HepG2 (cell line): Measurements from ENCODE around the gene DUSP9. TPM values are rescaled to one million over a fixed set of nuclear protein-coding genes. Genes with fewer than 3 reads are reported as not detected.

Source experiments
- ATM ChIP-seq: fragments of 450-650 bp; IDR thresholded peaks from 2 replicates; pipeline ENCODE4 v1.7.1; 2017; ENCODE audit warnings: mild to moderate bottlenecking, borderline replicate concordance
- CHCHD3 ChIP-seq: sonication (generic); formaldehyde crosslinking; IDR thresholded peaks from 2 replicates; pipeline ENCODE4 v1.8.0; 2022; ENCODE audit warnings: mild to moderate bottlenecking, missing genetic modification reagents, moderate library complexity
- ETS1 ChIP-seq: sonication (generic); formaldehyde crosslinking; IDR thresholded peaks from 2 replicates; pipeline ENCODE4 v1.4.0; 2020; ENCODE audit warnings: missing genetic modification reagents
- GZF1 ChIP-seq: sonication (generic); formaldehyde crosslinking; IDR thresholded peaks from 2 replicates; pipeline ENCODE4 v1.5.1; 2020; ENCODE audit warnings: mild to moderate bottlenecking, missing genetic modification reagents
- JDP2 ChIP-seq: sonication (generic); formaldehyde crosslinking; IDR thresholded peaks from 2 replicates; pipeline ENCODE4 v1.8.1; 2022; ENCODE audit warnings: missing genetic modification reagents, borderline replicate concordance
- SAP130 ChIP-seq: IDR thresholded peaks from 2 replicates; pipeline ENCODE4 v1.6.1; 2016; ENCODE audit warnings: low read depth
- TBP ChIP-seq: sonication (generic); formaldehyde crosslinking; IDR thresholded peaks from 2 replicates; pipeline ENCODE4 v1.5.0; 2020; ENCODE audit warnings: missing genetic modification reagents
- TP53 ChIP-seq: sonication (generic); formaldehyde crosslinking; conservative IDR thresholded peaks from 2 replicates; pipeline ENCODE4 v1.4.0; 2020; ENCODE audit warnings: missing genetic modification reagents
- ZNF142 ChIP-seq: sonication (generic); formaldehyde crosslinking; IDR thresholded peaks from 2 replicates; pipeline ENCODE4 v1.4.0; 2020; ENCODE audit warnings: missing genetic modification reagents
- ZNF616 ChIP-seq: sonication (generic); formaldehyde crosslinking; IDR thresholded peaks from 2 replicates; pipeline ENCODE4 v1.5.0; 2020; ENCODE audit warnings: low read depth, mild to moderate bottlenecking, missing genetic modification reagents
- polyA plus RNA-seq, 8 experiments: library from polyadenylated mRNA; depleted of rRNA in 3 of 8; stranded (reverse) in 7 of 8; unstranded in 1 of 8; fragments of >200 nt; fragmentation: Illumina TruSeq in 4 of 8; extraction: Trizol in 4 of 8; gene quantifications; 2 replicates each; pipeline versions ENCODE4 v1.2.1 to v1.2.3, GENCODE V29; 2011 to 2016; ENCODE audit warnings: low read depth in 4 of 8, missing spikeins in 1 of 8, mixed read lengths in 1 of 8; ENCODE audit not compliant: insufficient read depth in 1 of 8
- total RNA-seq, 5 experiments: library from RNA; depleted of rRNA; stranded (reverse); fragments of >200 nt; fragmentation: Illumina TruSeq; extraction: Trizol; gene quantifications; 2 replicates each; pipeline ENCODE4 v1.2.3, GENCODE V29; 2016; ENCODE audit warnings: low read depth in 1 of 5
- TF ChIP-seq, protein P1 (sequence below): sonication (generic); formaldehyde crosslinking; IDR thresholded peaks from 2 replicates; pipeline ENCODE4 v1.4.0; 2020; ENCODE audit warnings: missing genetic modification reagents
- TF ChIP-seq, protein P2 (sequence below): sonication (generic); formaldehyde crosslinking; conservative IDR thresholded peaks from 2 replicates; pipeline ENCODE4 v1.4.0; 2020; ENCODE audit warnings: missing genetic modification reagents
- TF ChIP-seq, protein P3 (sequence below): sonication (generic); formaldehyde crosslinking; IDR thresholded peaks from 2 replicates; pipeline ENCODE4 v1.4.0; 2020; ENCODE audit warnings: missing genetic modification reagents

DUSP9 gene
- total and polyA plus RNA-seq, 2 of the 13 experiments (the other 11 are each of a cell fraction or from before 2014, with no cell fraction given) = 235 to 435 TPM

- TF ChIP-seq, protein P1, sequence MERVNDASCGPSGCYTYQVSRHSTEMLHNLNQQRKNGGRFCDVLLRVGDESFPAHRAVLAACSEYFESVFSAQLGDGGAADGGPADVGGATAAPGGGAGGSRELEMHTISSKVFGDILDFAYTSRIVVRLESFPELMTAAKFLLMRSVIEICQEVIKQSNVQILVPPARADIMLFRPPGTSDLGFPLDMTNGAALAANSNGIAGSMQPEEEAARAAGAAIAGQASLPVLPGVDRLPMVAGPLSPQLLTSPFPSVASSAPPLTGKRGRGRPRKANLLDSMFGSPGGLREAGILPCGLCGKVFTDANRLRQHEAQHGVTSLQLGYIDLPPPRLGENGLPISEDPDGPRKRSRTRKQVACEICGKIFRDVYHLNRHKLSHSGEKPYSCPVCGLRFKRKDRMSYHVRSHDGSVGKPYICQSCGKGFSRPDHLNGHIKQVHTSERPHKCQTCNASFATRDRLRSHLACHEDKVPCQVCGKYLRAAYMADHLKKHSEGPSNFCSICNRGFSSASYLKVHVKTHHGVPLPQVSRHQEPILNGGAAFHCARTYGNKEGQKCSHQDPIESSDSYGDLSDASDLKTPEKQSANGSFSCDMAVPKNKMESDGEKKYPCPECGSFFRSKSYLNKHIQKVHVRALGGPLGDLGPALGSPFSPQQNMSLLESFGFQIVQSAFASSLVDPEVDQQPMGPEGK (CRISPR knock-in tag) = peak; percentile 96
- TF ChIP-seq, protein P2, sequence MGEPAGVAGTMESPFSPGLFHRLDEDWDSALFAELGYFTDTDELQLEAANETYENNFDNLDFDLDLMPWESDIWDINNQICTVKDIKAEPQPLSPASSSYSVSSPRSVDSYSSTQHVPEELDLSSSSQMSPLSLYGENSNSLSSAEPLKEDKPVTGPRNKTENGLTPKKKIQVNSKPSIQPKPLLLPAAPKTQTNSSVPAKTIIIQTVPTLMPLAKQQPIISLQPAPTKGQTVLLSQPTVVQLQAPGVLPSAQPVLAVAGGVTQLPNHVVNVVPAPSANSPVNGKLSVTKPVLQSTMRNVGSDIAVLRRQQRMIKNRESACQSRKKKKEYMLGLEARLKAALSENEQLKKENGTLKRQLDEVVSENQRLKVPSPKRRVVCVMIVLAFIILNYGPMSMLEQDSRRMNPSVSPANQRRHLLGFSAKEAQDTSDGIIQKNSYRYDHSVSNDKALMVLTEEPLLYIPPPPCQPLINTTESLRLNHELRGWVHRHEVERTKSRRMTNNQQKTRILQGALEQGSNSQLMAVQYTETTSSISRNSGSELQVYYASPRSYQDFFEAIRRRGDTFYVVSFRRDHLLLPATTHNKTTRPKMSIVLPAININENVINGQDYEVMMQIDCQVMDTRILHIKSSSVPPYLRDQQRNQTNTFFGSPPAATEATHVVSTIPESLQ (CRISPR knock-in tag) = no peak
- TF ChIP-seq SAP130 (CRISPR knock-in tag) (peak; percentile 58; the same call in 1 of the 2 replicates), ZNF142 (CRISPR knock-in tag) (no peak), ZNF616 (CRISPR knock-in tag) (no peak), CHCHD3 (CRISPR knock-in tag) (no peak), JDP2 (CRISPR knock-in tag) (no peak), TBP (no peak), ETS1 (CRISPR knock-in tag) (no peak), GZF1 (no peak), ATM (no peak), TP53 (CRISPR knock-in tag) (no peak)
- TF ChIP-seq, protein P3, sequence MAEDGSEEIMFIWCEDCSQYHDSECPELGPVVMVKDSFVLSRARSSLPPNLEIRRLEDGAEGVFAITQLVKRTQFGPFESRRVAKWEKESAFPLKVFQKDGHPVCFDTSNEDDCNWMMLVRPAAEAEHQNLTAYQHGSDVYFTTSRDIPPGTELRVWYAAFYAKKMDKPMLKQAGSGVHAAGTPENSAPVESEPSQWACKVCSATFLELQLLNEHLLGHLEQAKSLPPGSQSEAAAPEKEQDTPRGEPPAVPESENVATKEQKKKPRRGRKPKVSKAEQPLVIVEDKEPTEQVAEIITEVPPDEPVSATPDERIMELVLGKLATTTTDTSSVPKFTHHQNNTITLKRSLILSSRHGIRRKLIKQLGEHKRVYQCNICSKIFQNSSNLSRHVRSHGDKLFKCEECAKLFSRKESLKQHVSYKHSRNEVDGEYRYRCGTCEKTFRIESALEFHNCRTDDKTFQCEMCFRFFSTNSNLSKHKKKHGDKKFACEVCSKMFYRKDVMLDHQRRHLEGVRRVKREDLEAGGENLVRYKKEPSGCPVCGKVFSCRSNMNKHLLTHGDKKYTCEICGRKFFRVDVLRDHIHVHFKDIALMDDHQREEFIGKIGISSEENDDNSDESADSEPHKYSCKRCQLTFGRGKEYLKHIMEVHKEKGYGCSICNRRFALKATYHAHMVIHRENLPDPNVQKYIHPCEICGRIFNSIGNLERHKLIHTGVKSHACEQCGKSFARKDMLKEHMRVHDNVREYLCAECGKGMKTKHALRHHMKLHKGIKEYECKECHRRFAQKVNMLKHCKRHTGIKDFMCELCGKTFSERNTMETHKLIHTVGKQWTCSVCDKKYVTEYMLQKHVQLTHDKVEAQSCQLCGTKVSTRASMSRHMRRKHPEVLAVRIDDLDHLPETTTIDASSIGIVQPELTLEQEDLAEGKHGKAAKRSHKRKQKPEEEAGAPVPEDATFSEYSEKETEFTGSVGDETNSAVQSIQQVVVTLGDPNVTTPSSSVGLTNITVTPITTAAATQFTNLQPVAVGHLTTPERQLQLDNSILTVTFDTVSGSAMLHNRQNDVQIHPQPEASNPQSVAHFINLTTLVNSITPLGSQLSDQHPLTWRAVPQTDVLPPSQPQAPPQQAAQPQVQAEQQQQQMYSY = no peak
These were observed 19.9 kb upstream of the DUSP9 start (continued) for GRCh38 chrX:153626863-153627674.
